ENCODE measurements around the gene PPP1R2. TPM values are rescaled to one million over a fixed set of nuclear protein-coding genes. Genes with fewer than 3 reads are reported as not detected.
A peak's percentile ranks its signal among the peaks of the same experiment; 100 is the strongest.

The PPP1R2 gene
- total and polyA plus RNA-seq, 9 of the 15 experiments (the other 6 are each of a cell fraction or from before 2014, with no cell fraction given), result 9.4 to 115 (median 40.3) TPM

DNA sequence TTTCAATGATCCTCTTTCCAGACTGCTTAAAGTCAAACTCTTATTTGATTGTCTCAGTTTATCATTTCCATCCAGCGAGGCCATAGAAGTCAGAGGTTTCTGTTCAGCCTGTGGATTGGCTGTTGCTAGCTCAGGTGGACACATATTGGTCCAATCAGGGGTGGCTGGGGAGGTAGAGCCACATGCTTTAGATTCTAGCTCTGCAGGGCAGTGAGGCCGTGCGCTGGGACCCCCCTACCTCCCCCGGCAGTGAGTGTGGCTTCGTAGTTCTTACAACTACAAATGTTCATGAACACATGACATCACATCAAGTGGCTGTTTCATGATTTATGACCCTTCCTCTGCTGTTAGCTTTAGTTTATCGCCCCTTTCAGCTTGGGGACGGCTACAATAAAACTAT, 22.6 kb upstream of the PPP1R2 start (continued):
- TF ChIP-seq, protein P1, sequence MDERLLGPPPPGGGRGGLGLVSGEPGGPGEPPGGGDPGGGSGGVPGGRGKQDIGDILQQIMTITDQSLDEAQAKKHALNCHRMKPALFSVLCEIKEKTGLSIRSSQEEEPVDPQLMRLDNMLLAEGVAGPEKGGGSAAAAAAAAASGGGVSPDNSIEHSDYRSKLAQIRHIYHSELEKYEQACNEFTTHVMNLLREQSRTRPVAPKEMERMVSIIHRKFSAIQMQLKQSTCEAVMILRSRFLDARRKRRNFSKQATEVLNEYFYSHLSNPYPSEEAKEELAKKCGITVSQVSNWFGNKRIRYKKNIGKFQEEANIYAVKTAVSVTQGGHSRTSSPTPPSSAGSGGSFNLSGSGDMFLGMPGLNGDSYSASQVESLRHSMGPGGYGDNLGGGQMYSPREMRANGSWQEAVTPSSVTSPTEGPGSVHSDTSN (CRISPR knock-in tag; IDR thresholded peaks at IDR 0.05; ENCODE audit: low read depth), result 0 out of 2 replicates have a peak, but pooled peaks have one; percentile 27
- TF ChIP-seq, protein P1 (tag; conservative IDR thresholded peaks at IDR 0.05; ENCODE audit: low read depth), result peak; percentile 93
- TF ChIP-seq SMC3 (conservative IDR thresholded peaks at IDR 0.05; ENCODE audit: insufficient read depth, low read depth, low read length) (no peak), ZNF717 (CRISPR knock-in tag; IDR thresholded peaks at IDR 0.05) (no peak), ADNP (tag; IDR thresholded peaks at IDR 0.05) (no peak), CCAR2 (IDR thresholded peaks at IDR 0.05; ENCODE audit: low read depth, low read length) (no peak), E2F4 (CRISPR knock-in tag; IDR thresholded peaks at IDR 0.05; ENCODE audit: low read depth) (no peak), MGA (IDR thresholded peaks at IDR 0.05) (peak; percentile 46; the same call in 1 of the 2 replicates), NFRKB (IDR thresholded peaks at IDR 0.05; ENCODE audit: low read depth) (no peak), ZNF311 (CRISPR knock-in tag; IDR thresholded peaks at IDR 0.05) (no peak)
- TF ChIP-seq, protein P2, sequence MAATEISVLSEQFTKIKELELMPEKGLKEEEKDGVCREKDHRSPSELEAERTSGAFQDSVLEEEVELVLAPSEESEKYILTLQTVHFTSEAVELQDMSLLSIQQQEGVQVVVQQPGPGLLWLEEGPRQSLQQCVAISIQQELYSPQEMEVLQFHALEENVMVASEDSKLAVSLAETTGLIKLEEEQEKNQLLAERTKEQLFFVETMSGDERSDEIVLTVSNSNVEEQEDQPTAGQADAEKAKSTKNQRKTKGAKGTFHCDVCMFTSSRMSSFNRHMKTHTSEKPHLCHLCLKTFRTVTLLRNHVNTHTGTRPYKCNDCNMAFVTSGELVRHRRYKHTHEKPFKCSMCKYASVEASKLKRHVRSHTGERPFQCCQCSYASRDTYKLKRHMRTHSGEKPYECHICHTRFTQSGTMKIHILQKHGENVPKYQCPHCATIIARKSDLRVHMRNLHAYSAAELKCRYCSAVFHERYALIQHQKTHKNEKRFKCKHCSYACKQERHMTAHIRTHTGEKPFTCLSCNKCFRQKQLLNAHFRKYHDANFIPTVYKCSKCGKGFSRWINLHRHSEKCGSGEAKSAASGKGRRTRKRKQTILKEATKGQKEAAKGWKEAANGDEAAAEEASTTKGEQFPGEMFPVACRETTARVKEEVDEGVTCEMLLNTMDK (IDR thresholded peaks at IDR 0.05; ENCODE audit: borderline replicate concordance, insufficient read depth, low read depth, low read length, poor library complexity, severe bottlenecking), result no peak

All from K562 (cell line).